Measurements from ENCODE around the gene NDUFS6. TPM values are rescaled to one million over a fixed set of nuclear protein-coding genes. Genes with fewer than 3 reads are reported as not detected.

The NDUFS6 gene
- total and polyA plus RNA-seq, 9 donors = 33.3 to 100 (median 85.0) TPM

DNA sequence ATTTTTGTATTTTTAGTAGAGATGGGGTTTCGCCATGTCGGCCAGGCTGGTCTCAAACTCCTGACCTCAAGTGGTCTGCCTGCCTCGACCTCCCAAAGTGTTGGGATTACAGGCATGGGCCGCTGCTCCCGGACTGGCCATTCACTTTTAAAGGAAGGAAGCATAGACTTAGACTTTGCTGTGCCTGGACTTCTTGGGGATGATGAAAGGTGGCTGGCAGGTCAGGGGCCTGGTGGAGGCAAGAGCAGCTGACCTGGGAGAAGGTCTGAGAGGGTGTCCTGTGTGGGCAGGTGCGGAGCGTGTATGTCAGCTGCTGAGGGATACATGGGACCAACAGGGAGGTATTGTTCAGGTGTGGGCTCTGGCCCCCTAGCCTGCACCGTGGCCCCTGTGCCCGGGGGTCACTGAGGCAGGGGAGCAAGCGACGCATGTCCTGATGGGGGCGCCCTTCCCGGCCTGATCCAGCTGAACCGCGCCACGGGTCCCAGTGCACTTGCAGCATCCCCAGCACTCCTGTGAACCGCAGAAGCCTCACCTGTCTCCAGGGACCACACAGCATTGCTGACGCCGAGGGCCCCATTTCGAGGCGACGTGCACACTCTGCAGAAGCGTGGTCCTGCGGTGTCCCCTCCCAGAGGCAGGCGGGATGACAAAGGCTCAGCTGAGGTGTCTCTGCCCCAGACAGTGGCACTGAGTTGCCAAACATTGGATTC, 23.1 kb downstream of the NDUFS6 start:
- Histone ChIP-seq H3K36me3 (ENCODE audit: control insufficient read depth, insufficient read depth, low read length) (peaks cover 47% of the 10 kb centered on the region), H3K4me1 (ENCODE audit: control insufficient read depth, insufficient read depth, low read length) (no peaks in the 10 kb centered on the region), H3K27me3 (ENCODE audit: control insufficient read depth, insufficient read depth, low read length) (peaks cover 3% of the 10 kb centered on the region), H3K27ac (ENCODE audit: low read length) (no peak overlapping the region), H3K4me3 (ENCODE audit: low read length) (no peak overlapping the region), H3K9me3 (replicated peaks; ENCODE audit: control insufficient read depth, low read depth, low read length) (no peaks in the 10 kb centered on the region)
- DNase-seq = no peak
- 92% methylated on average over 22 of the region's 25 CpGs for WGBS (ENCODE audit: insufficient coverage)

- Histone ChIP-seq H3K36me3 (ENCODE audit: control insufficient read depth, insufficient read depth, low read length) (peaks cover 45% of the 10 kb centered on the region), H3K4me1 (ENCODE audit: control insufficient read depth, insufficient read depth, low read length) (no peaks in the 10 kb centered on the region), H3K9me3 (replicated peaks; ENCODE audit: control insufficient read depth, low read depth, low read length) (no peaks in the 10 kb centered on the region), H3K4me3 (ENCODE audit: low read length) (no peak overlapping the region), H3K27me3 (ENCODE audit: control insufficient read depth, insufficient read depth, low read length) (peaks cover 3% of the 10 kb centered on the region), H3K27ac (ENCODE audit: low read length) (no peak overlapping the region)
- 94% methylated on average over 27 of the region's 27 CpGs for WGBS (ENCODE audit: insufficient coverage)
- DNase-seq = no peak
These were observed 24.0 kb downstream of the NDUFS6 start for GRCh38 chr5:1824903-1825841.

DNA sequence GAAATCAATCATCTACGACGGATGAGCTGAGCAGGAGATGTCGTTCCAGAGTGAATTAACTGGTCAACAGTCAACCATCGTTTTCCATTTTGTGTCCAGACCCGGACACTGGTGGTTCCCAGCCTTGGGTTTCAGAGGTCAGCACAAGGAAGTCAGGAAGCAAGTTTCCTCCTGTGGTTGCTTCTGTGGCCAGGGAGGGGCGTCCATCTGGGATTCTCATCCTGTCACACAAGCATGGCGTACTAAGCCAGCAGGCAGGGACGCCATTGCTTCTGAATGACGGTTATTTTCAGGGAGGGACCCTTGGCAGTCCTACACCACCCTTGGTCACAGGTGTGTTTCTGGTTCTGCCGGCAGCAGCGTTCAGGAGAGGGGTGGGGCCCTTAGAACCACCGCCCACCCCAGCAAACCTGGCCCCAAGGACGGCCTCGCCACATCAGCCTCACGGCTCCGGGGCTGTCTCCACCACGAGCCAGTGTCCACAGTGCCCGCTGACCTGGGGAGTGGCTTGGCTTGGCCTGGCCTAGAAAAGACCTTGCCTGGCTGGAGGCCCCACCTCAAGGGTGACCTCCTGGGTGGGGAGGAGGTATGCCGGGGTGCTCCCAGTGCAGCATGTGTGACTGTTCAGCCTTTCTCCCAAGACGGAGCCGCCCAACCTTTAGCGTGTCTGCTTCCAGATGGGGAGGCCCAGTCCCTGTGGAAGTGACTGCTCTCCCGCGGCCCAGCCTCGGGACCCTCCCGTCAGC, 25.2 kb downstream of the NDUFS6 start:
- no peak for DNase-seq
- H3K36me3 ChIP-seq (ENCODE audit: control insufficient read depth, insufficient read depth, low read length) = peaks cover 33% of the 10 kb centered on the region
- H3K4me3 ChIP-seq (ENCODE audit: low read length) = no peak overlapping the region
- no peak overlapping the region for H3K27ac ChIP-seq (ENCODE audit: low read length)
- no peaks in the 10 kb centered on the region for H3K4me1 ChIP-seq (ENCODE audit: control insufficient read depth, insufficient read depth, low read length)
- H3K27me3 ChIP-seq (ENCODE audit: control insufficient read depth, insufficient read depth, low read length) = peaks cover 4% of the 10 kb centered on the region
- WGBS (ENCODE audit: insufficient coverage) = 81% methylated on average over 18 of the region's 26 CpGs
- no peaks in the 10 kb centered on the region for H3K9me3 ChIP-seq (replicated peaks; ENCODE audit: control insufficient read depth, low read depth, low read length)

- H3K4me3 ChIP-seq (ENCODE audit: low read length) = no peak overlapping the region
- WGBS (ENCODE audit: insufficient coverage) = 85% methylated on average over 18 of the region's 26 CpGs
- H3K9me3 ChIP-seq (replicated peaks; ENCODE audit: control insufficient read depth, low read depth, low read length) = no peaks in the 10 kb centered on the region
- no peak for DNase-seq
- H3K27me3 ChIP-seq (ENCODE audit: control insufficient read depth, insufficient read depth, low read length) = peaks cover 10% of the 10 kb centered on the region
- no peak overlapping the region for H3K27ac ChIP-seq (ENCODE audit: low read length)
- H3K36me3 ChIP-seq (ENCODE audit: control insufficient read depth, insufficient read depth, low read length) = peaks cover 24% of the 10 kb centered on the region
- H3K4me1 ChIP-seq (ENCODE audit: control insufficient read depth, insufficient read depth, low read length) = peaks cover 3% of the 10 kb centered on the region
These were observed 26.0 kb downstream of the NDUFS6 start for GRCh38 chr5:1827025-1827885.

- Histone ChIP-seq H3K27me3 (ENCODE audit: control insufficient read depth, insufficient read depth, low read length) (peaks cover 16% of the 10 kb centered on the region), H3K36me3 (ENCODE audit: control insufficient read depth, insufficient read depth, low read length) (peaks cover 23% of the 10 kb centered on the region), H3K4me3 (ENCODE audit: low read length) (no peak overlapping the region), H3K9me3 (replicated peaks; ENCODE audit: control insufficient read depth, low read depth, low read length) (no peaks in the 10 kb centered on the region), H3K4me1 (ENCODE audit: control insufficient read depth, insufficient read depth, low read length) (peaks cover 3% of the 10 kb centered on the region), H3K27ac (ENCODE audit: low read length) (no peak overlapping the region)
- 27% methylated on average over 30 of the region's 39 CpGs for WGBS (ENCODE audit: insufficient coverage)
- DNase-seq = no peak
These were observed 26.7 kb downstream of the NDUFS6 start for GRCh38 chr5:1827886-1828397.

DNA sequence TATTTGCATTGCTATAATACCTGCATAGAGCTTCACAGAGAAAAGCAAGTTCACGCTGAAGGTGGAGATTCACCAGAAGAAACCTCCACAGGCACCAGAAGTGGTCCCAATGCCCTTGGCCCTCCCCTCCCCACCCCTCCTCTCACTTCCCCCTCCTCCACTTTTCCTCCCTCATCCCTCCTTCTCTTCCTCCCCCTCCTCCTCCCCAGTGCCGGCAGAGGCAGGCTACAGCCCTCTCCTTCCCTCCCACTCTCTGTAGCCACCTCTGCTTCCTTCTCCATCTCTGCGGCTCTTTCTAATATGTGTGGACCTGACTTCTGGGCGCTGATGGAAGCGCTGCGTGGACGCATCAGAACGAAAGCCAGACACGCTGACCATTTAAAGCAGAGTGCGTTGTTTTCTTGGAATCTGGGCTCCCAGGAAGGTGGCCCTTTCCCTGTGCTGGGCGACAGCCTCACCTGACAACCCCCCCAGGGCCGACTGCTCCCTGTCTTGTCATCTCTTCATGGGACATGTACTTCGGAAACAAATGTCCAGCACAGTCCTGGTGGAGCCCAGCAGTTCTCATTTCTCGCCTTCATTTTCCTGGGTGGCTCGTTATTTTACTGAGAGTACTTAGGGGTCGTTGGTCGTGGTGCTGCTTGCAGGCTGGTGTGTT, 29.5 kb downstream of the NDUFS6 start:
- Histone ChIP-seq H3K9me3 (replicated peaks; ENCODE audit: control insufficient read depth, low read depth, low read length) (no peaks in the 10 kb centered on the region), H3K4me1 (ENCODE audit: control insufficient read depth, insufficient read depth, low read length) (peaks cover 15% of the 10 kb centered on the region)

DNA sequence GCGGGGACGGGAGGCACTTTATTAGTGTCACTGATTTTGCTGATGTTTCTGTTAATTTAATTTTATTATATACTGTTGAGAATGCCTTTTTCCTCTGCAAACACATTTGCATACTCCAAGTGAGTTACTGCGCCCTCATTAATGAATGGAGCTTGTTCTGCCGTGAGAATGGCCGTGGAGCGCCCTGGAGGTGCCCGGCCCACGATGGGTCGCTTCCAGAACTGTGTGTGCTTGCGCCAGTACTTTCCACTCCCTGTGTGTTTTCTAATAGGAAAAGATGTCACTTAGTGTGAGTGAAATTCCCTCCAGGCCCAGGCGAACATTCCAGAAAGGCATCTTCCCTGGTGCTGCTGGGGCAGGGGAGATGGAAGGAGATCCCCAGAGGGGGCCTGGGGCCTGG, 30.1 kb downstream of the NDUFS6 start:
- H3K4me1 ChIP-seq (ENCODE audit: control insufficient read depth, insufficient read depth, low read length) = peaks cover 15% of the 10 kb centered on the region
- no peaks in the 10 kb centered on the region for H3K36me3 ChIP-seq (ENCODE audit: control insufficient read depth, insufficient read depth, low read length)
- DNase-seq = no peak
- no peak overlapping the region for H3K4me3 ChIP-seq (ENCODE audit: low read length)
- H3K27me3 ChIP-seq (ENCODE audit: control insufficient read depth, insufficient read depth, low read length) = peaks cover 31% of the 10 kb centered on the region
- WGBS (ENCODE audit: insufficient coverage) = 83% methylated on average over 9 of the region's 11 CpGs
- no peak overlapping the region for H3K27ac ChIP-seq (ENCODE audit: low read length)
- H3K9me3 ChIP-seq (replicated peaks; ENCODE audit: control insufficient read depth, low read depth, low read length) = no peaks in the 10 kb centered on the region

More for the DNA sequence above, 29.5 kb downstream of the NDUFS6 start:
- DNase-seq = no peak
- Histone ChIP-seq H3K27ac (ENCODE audit: low read length) (no peak overlapping the region), H3K36me3 (ENCODE audit: control insufficient read depth, insufficient read depth, low read length) (peaks cover under 1% of the 10 kb centered on the region), H3K4me3 (ENCODE audit: low read length) (no peak overlapping the region), H3K27me3 (ENCODE audit: control insufficient read depth, insufficient read depth, low read length) (peaks cover 30% of the 10 kb centered on the region)
- 73% methylated on average over 14 of the region's 17 CpGs for WGBS (ENCODE audit: insufficient coverage)

- no peak overlapping the region for H3K27ac ChIP-seq (ENCODE audit: low read length)
- 14% methylated on average over 7 of the region's 14 CpGs for WGBS (ENCODE audit: insufficient coverage)
These were observed 30.6 kb downstream of the NDUFS6 start for GRCh38 chr5:1831677-1832313.

More at GRCh38 chr5:1831677-1832313, 30.6 kb downstream of the NDUFS6 start:
- Histone ChIP-seq H3K4me3 (ENCODE audit: low read length) (no peak overlapping the region), H3K4me1 (ENCODE audit: control insufficient read depth, insufficient read depth, low read length) (peaks cover 19% of the 10 kb centered on the region), H3K36me3 (ENCODE audit: control insufficient read depth, insufficient read depth, low read length) (no peaks in the 10 kb centered on the region), H3K9me3 (replicated peaks; ENCODE audit: control insufficient read depth, low read depth, low read length) (no peaks in the 10 kb centered on the region), H3K27me3 (ENCODE audit: control insufficient read depth, insufficient read depth, low read length) (peaks cover 34% of the 10 kb centered on the region)
- no peak for DNase-seq

All from muscle of leg (tissue), 11 donors.